ENCODE measurements around the gene NOTCH1. TPM values are rescaled to one million over a fixed set of nuclear protein-coding genes. Genes with fewer than 3 reads are reported as not detected.

The NOTCH1 gene
- total and polyA plus RNA-seq, 2 of the 8 experiments (the other 6 are each of a cell fraction or from before 2014, with no cell fraction given): 6.9 to 55.6 TPM

DNA sequence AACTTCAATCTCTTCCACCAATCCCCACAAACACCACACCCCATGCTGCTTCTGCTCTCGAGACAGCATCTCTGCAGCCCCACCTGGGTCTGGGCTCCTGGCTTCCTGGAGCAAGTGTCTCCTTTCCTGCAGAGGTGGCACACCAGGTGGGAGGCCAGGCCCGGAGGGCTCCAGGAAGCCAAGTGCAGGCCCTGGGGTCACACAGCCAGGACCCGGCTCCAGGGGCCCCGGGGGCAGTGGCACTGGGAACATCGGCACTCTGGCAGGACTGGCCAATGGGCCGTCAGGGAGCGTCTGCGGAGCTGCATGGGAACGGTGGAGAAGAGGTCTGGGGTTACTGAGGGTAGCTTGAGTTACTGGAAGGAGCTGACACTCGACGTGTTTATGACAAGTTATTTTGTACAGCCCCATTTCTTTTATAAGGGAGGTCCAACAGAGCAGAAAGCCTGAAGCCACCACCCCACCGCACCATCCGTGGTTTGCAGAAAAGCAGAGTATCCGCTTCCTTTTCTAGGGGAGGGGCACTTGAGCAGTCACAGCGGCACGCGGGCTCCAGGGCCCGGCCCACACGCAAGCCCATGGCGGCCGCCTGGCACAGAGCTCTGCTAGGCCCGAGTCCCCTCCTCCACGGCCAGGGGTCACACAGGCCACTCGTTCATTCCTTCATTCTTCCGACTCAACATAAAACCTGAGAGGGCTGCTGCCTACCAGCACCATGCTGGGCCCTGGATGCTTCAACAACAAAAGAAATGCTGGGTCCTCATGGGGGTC, 91.6 kb downstream of the NOTCH1 start (continued):
- TF ChIP-seq, protein P1, sequence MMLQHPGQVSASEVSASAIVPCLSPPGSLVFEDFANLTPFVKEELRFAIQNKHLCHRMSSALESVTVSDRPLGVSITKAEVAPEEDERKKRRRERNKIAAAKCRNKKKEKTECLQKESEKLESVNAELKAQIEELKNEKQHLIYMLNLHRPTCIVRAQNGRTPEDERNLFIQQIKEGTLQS (IDR thresholded peaks at IDR 0.05; ENCODE audit: insufficient read depth, low read depth, low read length): no peak
